Measurements from ENCODE around the gene PRELID1.

Gene PRELID1

DNA sequence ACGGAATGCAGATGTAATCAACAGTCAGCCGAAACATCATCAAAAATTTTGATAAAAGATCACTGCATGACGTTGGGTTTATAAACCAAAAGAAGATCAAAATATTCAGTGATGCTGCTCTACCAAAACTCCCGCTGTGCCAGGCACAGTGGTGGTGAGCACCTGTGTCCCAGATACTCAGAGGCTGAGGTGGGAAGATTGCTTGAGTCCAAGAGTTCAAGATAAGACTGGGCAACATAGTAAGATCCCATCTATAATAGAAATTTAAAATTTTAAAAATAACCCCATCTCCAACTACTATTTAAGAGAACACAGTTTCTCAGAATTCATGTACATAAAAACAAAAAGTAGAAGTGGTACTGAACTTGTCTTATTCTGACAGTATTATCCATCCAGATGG is 44.1 kb downstream of the PRELID1 start:
- no peak for DNase-seq (ENCODE audit: low read depth)
- H3K4me3 ChIP-seq (ENCODE audit: low read length): no peak overlapping the region
- TF ChIP-seq, protein P1, sequence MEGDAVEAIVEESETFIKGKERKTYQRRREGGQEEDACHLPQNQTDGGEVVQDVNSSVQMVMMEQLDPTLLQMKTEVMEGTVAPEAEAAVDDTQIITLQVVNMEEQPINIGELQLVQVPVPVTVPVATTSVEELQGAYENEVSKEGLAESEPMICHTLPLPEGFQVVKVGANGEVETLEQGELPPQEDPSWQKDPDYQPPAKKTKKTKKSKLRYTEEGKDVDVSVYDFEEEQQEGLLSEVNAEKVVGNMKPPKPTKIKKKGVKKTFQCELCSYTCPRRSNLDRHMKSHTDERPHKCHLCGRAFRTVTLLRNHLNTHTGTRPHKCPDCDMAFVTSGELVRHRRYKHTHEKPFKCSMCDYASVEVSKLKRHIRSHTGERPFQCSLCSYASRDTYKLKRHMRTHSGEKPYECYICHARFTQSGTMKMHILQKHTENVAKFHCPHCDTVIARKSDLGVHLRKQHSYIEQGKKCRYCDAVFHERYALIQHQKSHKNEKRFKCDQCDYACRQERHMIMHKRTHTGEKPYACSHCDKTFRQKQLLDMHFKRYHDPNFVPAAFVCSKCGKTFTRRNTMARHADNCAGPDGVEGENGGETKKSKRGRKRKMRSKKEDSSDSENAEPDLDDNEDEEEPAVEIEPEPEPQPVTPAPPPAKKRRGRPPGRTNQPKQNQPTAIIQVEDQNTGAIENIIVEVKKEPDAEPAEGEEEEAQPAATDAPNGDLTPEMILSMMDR (conservative IDR thresholded peaks at IDR 0.05; ENCODE audit: low read length): no peak

DNA sequence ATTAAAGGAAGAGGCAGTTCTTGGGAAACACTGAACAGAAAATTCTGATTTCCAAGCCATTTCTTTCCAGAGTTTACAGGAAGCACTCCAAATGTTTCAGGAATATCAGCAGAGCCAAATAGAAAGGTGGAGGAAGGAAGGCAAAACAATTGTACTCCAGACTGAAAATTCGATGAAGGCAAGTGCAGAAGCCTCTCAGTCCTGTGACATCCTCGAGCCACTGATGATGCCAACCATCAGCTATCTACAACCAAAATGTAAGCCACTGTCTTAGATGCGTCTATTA is 45.7 kb downstream of the PRELID1 start:
- no peak for DNase-seq (ENCODE audit: low read depth)
- H3K4me3 ChIP-seq (ENCODE audit: low read length): no peak overlapping the region
- TF ChIP-seq, protein P1 (conservative IDR thresholded peaks at IDR 0.05; ENCODE audit: low read length): no peak

DNA sequence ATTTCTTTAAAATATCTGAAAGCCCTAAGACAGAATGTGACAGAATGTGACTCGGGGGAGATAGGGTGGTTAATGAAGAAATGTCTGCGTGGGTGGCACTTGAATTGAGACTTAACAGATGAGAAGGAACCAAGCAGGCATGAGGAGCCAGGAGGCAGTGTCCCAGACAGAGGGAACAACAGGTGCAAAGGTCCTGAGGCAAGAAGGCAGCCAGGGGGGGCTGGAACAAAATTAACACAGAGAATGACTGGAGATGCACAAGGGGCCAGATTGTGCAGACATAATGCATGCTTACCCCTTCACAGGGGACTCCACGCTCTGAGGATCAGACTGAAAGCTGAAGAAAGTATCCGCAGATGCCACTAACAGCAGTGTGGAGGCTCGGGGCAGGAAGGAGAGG is 46.2 kb downstream of the PRELID1 start:
- TF ChIP-seq, protein P1 (conservative IDR thresholded peaks at IDR 0.05; ENCODE audit: low read length): no peak
- H3K4me3 ChIP-seq (ENCODE audit: low read length): peak overlapping the region; percentile 100; the same call in 1 of the 2 replicates
- DNase-seq (ENCODE audit: low read depth): no peak

DNA sequence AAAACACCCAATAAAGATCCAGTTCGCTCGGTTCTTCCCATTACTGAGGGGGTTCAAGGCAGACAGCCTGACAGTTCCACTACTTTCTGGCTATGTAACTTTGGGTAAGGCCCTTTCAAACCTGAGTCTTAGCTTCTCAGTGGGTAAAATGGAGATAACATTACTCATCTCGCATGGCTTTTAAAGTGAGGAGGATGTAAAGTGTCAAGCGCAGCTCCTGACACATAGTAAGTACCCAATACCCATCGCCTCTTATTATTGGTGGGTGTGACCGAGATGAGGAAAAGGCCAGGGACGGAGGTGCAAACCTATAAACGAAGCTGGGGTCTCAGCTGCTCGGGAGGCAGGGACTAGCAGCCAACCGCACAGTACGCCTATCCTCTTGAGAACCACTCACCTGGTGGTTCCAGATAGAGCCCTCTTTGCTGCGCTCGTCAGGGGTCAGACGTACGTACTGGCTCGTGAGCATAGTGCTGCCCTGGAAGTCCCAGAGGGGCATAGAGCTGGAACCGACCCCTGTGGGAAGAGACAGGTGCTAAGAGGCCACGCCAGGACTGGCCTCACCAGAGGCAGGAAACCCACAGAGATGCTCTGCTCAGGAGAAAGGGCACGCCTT is 47.3 kb downstream of the PRELID1 start:
- TF ChIP-seq, protein P1 (conservative IDR thresholded peaks at IDR 0.05; ENCODE audit: low read length): no peak
- no peak for DNase-seq (ENCODE audit: low read depth)
- peak overlapping the region; percentile 100 for H3K4me3 ChIP-seq (ENCODE audit: low read length)

DNA sequence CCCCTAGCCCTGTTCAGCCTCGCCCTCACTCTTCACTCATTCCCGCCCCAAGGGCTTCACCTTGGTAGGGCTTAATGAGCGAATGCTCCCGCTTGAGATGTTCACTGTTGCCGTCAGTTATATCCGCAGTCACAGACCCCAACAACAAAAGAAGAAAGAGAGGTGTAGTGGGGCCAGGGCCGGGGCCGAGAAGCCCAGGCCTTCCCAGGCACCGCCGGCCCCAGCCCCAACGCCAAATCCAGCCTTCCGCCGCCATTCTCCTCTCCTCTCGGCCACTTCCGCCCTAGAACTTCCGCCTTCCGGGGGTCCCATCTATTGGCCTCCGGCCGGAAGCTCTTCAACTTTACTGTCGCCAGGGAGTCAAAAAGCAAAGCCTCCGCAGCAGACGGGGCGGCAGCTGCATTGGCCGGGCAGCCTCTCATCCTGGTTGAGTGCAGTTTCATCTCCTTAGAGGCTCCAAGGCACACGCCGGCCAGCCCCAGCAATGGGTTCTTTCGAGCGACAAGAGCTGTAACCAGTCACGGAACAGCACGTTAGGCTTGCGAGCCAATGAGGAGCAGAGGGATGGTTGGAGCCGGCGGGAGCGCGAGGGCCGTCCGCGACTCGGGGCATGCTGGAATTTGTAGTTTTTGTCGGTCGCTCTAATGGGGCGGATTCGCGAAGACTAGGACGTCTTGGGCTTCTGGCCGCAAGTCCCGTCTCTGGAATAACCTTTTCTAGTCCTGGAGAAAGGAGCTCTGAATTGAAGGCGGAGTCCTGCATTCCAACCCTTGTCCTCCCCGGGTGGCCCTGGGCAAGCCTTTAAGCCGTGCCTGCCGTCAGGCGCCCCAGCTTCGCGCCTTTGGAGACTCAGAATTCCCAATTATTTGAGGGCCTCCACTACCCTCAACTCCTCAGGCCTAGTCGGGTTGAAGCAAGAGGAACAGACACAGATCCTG is 48.1 kb downstream of the PRELID1 start, which contains the start of gene LMAN2:
Gene LMAN2, minus strand, starts transcription at position 277 of the 938 bp plus-strand sequence. Its CDS starts 21 bp downstream, at position 256.
- TF ChIP-seq, protein P1 (conservative IDR thresholded peaks at IDR 0.05; ENCODE audit: low read length): no peak
- peak; percentile 97 for DNase-seq (ENCODE audit: low read depth)
- peak within 1 kb of the TSS; percentile 100 for H3K4me3 ChIP-seq (ENCODE audit: low read length)

DNA sequence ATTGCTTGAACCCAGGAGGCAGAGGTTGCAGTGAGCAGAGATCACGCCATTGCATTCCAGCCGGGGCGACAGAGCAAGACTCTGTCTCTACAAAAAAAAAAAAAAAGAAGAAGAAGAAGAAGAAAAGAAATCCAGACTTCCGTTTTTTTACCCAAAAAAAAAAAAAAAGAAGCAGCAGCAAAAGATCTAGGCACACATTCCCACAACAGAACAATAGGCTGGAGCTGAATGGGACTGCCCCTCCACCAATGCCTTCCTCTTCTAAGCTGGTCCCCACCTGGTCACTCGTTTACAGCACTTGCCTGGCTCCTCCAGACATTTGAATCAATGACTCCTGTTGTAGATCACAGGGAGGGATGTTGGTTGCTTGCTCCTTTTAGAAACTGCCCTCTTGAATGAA is 49.5 kb downstream of the PRELID1 start:
- no peak for DNase-seq (ENCODE audit: low read depth)
- TF ChIP-seq, protein P1 (conservative IDR thresholded peaks at IDR 0.05; ENCODE audit: low read length): no peak
- no peak overlapping the region for H3K4me3 ChIP-seq (ENCODE audit: low read length)

DNA sequence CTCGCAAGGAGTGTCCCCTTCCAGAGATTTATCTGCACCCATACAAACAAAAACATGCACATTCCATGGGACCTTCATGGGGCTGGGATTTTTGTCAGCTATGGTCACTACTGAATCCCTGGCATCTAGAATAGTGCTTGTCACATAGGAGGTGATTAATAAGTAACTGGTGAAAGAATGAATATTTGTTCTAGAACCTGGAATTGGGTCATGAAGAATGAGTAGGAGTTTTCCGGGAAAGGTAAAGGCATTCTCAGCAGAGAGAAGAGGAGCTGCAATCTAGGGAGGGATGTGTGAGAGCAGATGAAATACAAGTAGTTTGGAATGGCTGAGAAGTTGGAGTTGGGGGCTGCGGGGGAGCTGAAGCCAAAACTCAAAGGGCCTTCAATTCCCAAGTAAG is 50.7 kb downstream of the PRELID1 start:
- no peak overlapping the region for H3K4me3 ChIP-seq (ENCODE audit: low read length)
- TF ChIP-seq, protein P1 (conservative IDR thresholded peaks at IDR 0.05; ENCODE audit: low read length): no peak
- no peak for DNase-seq (ENCODE audit: low read depth)
